HG03060 (cell line): ENCODE data around the gene USO1.
A peak's percentile ranks its signal among the peaks of the same experiment; 100 is the strongest.

Experiments
- ATAC-seq: cut with Tn5 transposase; IDR thresholded peaks from one replicate; pipeline ENCODE4 v1.9.1; 2021; ENCODE audit warnings: low read depth, moderate number of reproducible peaks; ENCODE audit not compliant: unreplicated experiment

Gene USO1

DNA sequence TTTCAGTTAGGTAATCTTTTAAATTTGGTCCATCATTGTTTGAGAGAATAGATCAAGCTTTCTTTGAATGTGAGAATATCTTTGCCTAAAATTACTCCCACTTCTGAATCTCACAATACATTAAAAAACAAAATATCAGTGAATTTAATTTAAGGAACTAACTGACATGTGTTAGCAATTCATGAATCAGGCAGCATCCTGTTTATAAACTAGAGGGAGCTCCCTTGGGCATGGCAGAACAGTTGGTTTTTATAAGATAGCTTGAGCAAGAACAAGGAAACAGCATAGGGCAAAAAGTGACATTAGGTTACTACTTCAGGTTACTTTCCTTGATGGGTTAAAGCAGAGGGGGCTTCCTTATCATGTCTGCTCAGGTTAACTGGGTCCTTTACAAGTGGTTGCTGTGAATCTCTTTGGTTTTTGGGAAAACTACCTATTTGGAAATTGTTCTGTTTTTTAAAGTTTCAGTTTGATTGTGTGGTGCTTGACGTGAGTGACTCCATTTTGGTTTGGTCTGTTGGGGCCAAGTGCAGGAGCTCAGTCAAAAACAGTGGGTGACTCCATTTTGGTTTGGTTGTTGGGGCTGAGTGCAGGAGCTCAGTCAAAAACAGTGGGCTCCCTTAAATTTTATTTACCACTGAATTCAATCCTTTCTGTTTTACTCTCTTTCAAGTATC is 109.9 kb downstream of the USO1 start:
- ATAC-seq, result no peak

GRCh38 chr4:75834772-75835154 is 110.4 kb downstream of the USO1 start:
- ATAC-seq, result no peak

GRCh38 chr4:75841641-75842520 is 117.5 kb downstream of the USO1 start:
- no peak for ATAC-seq

DNA sequence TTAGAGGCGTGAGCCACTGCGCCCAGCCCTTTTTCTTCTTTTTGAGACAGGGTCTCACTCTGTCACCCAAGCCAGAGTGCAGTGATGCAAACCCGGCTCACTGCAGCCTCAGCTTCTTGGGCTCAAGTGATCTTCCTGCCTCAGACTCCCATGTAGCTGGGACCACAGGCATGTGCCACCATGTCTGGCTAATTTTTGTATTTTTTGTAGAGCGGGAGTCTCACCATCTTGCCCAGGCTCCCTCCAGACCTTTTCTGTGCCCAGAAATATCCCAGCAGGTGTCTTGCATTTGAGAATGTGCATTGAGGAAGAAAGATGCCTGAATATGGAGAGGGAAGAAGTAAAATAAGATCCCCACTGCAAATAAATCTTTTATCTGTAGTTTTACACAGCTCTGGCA is 119.2 kb downstream of the USO1 start:
- ATAC-seq, result no peak

DNA sequence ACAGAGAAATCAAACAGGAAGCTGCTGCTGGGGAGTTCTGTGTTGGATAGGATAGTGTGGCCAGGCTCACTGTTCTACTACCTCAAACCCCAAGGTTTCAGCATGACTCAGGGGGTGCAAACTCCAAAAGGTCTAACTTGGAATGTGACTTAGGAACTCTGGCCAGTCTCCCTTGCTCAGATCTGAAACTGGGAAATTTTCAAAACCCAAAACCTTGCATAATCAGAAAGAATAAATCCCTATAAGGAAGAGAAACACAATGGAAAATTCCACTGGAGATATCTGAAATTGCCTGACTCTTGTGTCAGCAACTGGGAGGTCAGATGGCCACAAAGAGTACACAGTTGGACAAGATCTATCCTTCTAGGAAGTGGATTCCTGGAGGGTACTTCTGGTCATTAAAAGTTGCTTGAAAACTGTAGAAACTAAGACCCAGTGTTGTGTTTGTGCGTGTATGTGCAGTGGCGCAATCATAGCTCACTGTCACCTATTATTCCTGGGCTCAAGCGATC is 119.8 kb downstream of the USO1 start:
- ATAC-seq, result no peak

GRCh38 chr4:75845992-75846391 is 121.6 kb downstream of the USO1 start:
- ATAC-seq, result no peak

DNA sequence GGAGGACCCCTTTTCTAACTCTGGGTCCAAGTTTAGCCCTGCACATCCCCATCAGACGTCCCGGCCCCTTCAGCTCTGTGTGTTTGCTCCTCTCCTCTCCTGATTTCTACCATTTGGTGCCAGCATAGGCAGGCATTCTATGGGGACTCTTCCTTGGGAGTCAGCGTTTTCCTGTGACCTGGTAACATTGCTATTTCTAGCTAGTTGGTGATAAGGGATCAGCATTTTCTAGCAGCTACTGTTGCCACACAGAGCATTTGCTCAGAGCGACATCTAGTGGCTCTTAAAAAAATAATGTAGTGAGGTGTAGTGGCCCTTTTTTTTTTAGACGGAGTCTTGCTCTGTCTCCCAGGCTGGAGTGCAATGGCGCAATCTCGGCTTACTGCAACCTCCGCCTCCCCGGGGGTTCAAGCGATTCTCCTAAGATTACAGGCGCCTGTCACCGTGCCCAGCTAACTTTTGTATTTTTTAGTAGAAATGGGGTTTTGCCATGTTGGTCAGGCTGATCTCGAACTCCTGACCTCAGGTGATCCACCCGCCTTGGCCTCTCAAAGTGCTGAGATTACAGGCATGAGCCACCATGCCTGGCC is 123.9 kb downstream of the USO1 start:
- ATAC-seq, result peak; percentile 65

DNA sequence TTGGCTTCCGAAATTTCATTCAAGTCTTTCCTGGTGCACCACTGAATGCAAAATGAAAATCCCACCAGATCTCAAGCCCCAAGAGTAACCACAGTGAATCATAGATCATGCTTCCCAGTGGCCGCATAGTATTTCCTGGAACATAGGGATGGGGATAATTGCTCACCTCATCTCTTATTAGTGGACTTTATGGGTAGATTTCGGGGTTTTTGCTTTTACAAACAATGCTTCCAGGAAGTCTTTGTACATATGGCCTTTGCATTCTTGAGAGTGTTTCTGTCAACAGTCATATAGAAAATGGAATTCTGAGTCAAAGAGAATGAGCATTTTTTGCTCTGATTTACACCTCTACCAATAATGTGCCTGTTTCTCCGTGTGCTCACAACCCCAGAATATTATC is 124.5 kb downstream of the USO1 start:
- no peak for ATAC-seq

GRCh38 chr4:75849461-75849860 is 125.1 kb downstream of the USO1 start:
- ATAC-seq, result no peak

DNA sequence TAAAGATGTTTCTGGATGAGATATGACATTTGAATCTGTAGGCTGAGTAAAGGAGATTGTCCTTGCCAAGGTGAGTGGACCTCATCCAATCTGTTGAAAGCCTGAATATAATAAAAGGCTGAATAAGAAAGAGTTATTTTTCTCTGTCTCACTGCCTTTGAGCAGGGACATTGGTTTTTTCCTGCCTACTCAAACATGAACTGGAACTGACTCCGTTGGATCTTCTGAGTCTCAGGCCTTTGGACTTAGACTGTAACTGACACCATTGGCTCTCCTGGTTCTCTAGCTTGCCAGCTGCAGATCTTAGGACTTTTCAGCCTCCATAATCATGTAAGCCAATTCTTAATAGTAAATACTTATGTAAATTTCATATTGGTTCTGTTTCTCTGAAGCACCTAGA is 134.3 kb downstream of the USO1 start:
- ATAC-seq, result no peak

- ATAC-seq, result no peak
Observed at GRCh38 chr4:75860606-75861005, 136.2 kb downstream of the USO1 start.
